ENCODE measurements around the gene RBMS3.

DNA sequence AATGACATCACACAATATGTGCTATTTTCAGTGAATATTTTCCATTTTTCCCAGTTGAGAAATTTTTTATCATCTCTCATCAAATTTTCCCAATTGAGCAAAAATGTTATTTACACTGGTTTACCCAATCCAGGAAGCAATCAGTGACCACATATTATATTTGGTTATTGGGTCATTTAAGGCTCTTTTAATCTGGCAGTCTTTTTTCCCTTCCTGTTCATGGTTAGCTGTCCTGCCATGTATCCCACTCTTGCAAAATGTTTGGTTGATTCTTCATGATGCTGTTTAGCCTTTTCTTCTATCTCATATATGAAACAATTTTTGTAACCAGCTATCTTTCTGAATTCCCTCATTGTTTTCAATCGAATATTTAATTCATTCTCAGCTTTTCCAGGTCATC lies 626.0 kb downstream of the RBMS3 start:
- TF ChIP-seq, protein P1, sequence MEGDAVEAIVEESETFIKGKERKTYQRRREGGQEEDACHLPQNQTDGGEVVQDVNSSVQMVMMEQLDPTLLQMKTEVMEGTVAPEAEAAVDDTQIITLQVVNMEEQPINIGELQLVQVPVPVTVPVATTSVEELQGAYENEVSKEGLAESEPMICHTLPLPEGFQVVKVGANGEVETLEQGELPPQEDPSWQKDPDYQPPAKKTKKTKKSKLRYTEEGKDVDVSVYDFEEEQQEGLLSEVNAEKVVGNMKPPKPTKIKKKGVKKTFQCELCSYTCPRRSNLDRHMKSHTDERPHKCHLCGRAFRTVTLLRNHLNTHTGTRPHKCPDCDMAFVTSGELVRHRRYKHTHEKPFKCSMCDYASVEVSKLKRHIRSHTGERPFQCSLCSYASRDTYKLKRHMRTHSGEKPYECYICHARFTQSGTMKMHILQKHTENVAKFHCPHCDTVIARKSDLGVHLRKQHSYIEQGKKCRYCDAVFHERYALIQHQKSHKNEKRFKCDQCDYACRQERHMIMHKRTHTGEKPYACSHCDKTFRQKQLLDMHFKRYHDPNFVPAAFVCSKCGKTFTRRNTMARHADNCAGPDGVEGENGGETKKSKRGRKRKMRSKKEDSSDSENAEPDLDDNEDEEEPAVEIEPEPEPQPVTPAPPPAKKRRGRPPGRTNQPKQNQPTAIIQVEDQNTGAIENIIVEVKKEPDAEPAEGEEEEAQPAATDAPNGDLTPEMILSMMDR (IDR thresholded peaks at IDR 0.05), result no peak
- TF ChIP-seq POLR2AphosphoS5 (IDR thresholded peaks at IDR 0.05) (no peak), POLR2A (IDR thresholded peaks at IDR 0.05) (no peak)
